K562 (cell line): ENCODE data around the gene ARHGAP22.
A peak's percentile ranks its signal among the peaks of the same experiment; 100 is the strongest.

Experiments
- GTF2A2 ChIP-seq: IDR thresholded peaks from 2 replicates; pipeline ENCODE4 v1.6.1; 2016; ENCODE audit warnings: mild to moderate bottlenecking, missing genetic modification characterization, missing compliant biosample characterization
- ZC3H4 ChIP-seq: sonication (generic); formaldehyde crosslinking; IDR thresholded peaks from 2 replicates; pipeline ENCODE4 v1.9.0; 2021; ENCODE audit warnings: missing genetic modification reagents, borderline replicate concordance
- TF ChIP-seq, protein P1 (sequence below), 3 experiments: IDR thresholded peaks in 2 of 3; conservative IDR thresholded peaks in 1 of 3; 2 replicates each; pipeline ENCODE4 v1.5.1; 2011 to 2012; ENCODE audit warnings: low read length in 3 of 3, mild to moderate bottlenecking in 3 of 3, control low read depth in 2 of 3, improper control_type of control experiment in 1 of 3, inconsistent platforms in 1 of 3, low read depth in 1 of 3, mixed read lengths in 1 of 3, moderate library complexity in 1 of 3; ENCODE audit not compliant: insufficient read depth in 2 of 3
- TF ChIP-seq, protein P2 (sequence below): IDR thresholded peaks from 2 replicates; pipeline ENCODE4 v1.6.1; 2016; ENCODE audit warnings: missing genetic modification characterization, missing compliant biosample characterization
- TF ChIP-seq, protein P3 (sequence below): fragments of 450-650 bp; IDR thresholded peaks from 2 replicates; pipeline ENCODE4 v1.6.1; 2016; ENCODE audit warnings: borderline replicate concordance
- TF ChIP-seq, protein P4 (sequence below), 2 experiments: fragments of 450-650 bp in 1 of 2; sonication (generic) in 1 of 2; formaldehyde crosslinking in 1 of 2; IDR thresholded peaks; 2 replicates each; pipeline versions ENCODE4 v1.7.1 to v1.9.0; 2016 to 2022; ENCODE audit warnings: inconsistent platforms in 1 of 2, mild to moderate bottlenecking in 1 of 2, missing genetic modification reagents in 1 of 2

DNA sequence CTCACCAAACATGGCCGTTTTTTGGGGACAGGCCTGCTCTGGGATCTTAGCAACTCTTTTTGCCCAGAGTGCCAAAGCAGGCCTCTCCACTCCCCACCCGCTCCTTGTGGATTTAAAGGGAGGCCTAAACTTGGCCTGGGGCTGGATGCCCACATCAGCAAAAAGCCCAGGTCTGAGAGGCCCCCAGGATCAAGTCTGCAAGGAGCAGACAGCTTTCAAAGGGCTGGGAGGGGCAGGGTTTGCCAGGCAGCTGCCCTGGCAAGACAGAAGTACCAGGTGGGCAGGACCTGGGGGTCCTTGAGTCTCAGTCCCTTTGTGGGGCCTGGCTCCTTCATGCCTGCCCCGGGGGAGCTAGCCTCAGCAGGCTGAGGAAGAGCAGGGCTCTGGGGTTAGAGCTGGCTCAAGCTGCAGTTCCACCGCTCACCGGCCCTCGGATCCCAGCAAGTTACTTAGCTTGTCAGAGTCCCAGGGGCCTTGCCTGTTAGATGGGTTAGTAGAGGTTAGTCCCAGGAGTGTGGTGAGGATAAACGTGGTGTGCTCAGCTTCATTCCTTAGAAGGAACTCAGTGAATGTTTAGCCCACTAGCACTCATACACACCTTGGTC lies 56.2 kb downstream of the ARHGAP22 start:
- TF ChIP-seq, protein P1, sequence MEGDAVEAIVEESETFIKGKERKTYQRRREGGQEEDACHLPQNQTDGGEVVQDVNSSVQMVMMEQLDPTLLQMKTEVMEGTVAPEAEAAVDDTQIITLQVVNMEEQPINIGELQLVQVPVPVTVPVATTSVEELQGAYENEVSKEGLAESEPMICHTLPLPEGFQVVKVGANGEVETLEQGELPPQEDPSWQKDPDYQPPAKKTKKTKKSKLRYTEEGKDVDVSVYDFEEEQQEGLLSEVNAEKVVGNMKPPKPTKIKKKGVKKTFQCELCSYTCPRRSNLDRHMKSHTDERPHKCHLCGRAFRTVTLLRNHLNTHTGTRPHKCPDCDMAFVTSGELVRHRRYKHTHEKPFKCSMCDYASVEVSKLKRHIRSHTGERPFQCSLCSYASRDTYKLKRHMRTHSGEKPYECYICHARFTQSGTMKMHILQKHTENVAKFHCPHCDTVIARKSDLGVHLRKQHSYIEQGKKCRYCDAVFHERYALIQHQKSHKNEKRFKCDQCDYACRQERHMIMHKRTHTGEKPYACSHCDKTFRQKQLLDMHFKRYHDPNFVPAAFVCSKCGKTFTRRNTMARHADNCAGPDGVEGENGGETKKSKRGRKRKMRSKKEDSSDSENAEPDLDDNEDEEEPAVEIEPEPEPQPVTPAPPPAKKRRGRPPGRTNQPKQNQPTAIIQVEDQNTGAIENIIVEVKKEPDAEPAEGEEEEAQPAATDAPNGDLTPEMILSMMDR (IDR thresholded peaks at IDR 0.05 in 2 of 3, conservative IDR thresholded peaks at IDR 0.05 in 1 of 3; ENCODE audit: insufficient read depth in 2 of 3, low read depth in 1 of 3, low read length in 3 of 3): 0 out of 6 replicates have a peak, but pooled peaks of 1 of the 3 experiments have one; percentile 22
- TF ChIP-seq, protein P2, sequence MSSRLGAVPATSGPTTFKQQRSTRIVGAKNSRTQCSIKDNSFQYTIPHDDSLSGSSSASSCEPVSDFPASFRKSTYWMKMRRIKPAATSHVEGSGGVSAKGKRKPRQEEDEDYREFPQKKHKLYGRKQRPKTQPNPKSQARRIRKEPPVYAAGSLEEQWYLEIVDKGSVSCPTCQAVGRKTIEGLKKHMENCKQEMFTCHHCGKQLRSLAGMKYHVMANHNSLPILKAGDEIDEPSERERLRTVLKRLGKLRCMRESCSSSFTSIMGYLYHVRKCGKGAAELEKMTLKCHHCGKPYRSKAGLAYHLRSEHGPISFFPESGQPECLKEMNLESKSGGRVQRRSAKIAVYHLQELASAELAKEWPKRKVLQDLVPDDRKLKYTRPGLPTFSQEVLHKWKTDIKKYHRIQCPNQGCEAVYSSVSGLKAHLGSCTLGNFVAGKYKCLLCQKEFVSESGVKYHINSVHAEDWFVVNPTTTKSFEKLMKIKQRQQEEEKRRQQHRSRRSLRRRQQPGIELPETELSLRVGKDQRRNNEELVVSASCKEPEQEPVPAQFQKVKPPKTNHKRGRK (tag): no peak
- TF ChIP-seq, protein P3, sequence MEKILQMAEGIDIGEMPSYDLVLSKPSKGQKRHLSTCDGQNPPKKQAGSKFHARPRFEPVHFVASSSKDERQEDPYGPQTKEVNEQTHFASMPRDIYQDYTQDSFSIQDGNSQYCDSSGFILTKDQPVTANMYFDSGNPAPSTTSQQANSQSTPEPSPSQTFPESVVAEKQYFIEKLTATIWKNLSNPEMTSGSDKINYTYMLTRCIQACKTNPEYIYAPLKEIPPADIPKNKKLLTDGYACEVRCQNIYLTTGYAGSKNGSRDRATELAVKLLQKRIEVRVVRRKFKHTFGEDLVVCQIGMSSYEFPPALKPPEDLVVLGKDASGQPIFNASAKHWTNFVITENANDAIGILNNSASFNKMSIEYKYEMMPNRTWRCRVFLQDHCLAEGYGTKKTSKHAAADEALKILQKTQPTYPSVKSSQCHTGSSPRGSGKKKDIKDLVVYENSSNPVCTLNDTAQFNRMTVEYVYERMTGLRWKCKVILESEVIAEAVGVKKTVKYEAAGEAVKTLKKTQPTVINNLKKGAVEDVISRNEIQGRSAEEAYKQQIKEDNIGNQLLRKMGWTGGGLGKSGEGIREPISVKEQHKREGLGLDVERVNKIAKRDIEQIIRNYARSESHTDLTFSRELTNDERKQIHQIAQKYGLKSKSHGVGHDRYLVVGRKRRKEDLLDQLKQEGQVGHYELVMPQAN: no peak
- TF ChIP-seq GTF2A2 (tag): no peak
- TF ChIP-seq, protein P4, sequence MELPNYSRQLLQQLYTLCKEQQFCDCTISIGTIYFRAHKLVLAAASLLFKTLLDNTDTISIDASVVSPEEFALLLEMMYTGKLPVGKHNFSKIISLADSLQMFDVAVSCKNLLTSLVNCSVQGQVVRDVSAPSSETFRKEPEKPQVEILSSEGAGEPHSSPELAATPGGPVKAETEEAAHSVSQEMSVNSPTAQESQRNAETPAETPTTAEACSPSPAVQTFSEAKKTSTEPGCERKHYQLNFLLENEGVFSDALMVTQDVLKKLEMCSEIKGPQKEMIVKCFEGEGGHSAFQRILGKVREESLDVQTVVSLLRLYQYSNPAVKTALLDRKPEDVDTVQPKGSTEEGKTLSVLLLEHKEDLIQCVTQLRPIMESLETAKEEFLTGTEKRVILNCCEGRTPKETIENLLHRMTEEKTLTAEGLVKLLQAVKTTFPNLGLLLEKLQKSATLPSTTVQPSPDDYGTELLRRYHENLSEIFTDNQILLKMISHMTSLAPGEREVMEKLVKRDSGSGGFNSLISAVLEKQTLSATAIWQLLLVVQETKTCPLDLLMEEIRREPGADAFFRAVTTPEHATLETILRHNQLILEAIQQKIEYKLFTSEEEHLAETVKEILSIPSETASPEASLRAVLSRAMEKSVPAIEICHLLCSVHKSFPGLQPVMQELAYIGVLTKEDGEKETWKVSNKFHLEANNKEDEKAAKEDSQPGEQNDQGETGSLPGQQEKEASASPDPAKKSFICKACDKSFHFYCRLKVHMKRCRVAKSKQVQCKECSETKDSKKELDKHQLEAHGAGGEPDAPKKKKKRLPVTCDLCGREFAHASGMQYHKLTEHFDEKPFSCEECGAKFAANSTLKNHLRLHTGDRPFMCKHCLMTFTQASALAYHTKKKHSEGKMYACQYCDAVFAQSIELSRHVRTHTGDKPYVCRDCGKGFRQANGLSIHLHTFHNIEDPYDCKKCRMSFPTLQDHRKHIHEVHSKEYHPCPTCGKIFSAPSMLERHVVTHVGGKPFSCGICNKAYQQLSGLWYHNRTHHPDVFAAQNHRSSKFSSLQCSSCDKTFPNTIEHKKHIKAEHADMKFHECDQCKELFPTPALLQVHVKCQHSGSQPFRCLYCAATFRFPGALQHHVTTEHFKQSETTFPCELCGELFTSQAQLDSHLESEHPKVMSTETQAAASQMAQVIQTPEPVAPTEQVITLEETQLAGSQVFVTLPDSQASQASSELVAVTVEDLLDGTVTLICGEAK (IDR thresholded peaks at IDR 0.05): no peak
- TF ChIP-seq, protein P4 (CRISPR knock-in tag; IDR thresholded peaks at IDR 0.05): no peak
- no peak for TF ChIP-seq ZC3H4 (CRISPR knock-in tag)
